Uterus (tissue), 4 donors: ENCODE measurements around the gene FUNDC1. TPM values are rescaled to one million over a fixed set of nuclear protein-coding genes. Genes with fewer than 3 reads are reported as not detected.
"Not testable (repeated sequence)": the region's sequence is repeated elsewhere in the genome, so short reads cannot be mapped to it uniquely, and the experiment has no call there.

ENCODE experiments used
- DNase-seq, 2 donors: peaks; one replicate each; pipeline ENCODE4 v3.0.0-alpha.2; 2019 to 2020
- H3K27ac ChIP-seq, 2 donors: fragments of 200-600 bp; sonication (generic); 1 replicate in 1 of 2; 2 replicates in 1 of 2; pipeline ENCODE4 v1.5.1; 2016 to 2018
- H3K27me3 ChIP-seq, 2 donors: fragments of 200-600 bp; sonication (generic); one replicate each; pipeline ENCODE4 v1.5.1; 2018 to 2019; ENCODE audit warnings: control low read depth in 1 of 2
- H3K36me3 ChIP-seq, 2 donors: fragments of 200-600 bp; sonication (generic); one replicate each; pipeline ENCODE4 v1.5.1; 2019; ENCODE audit warnings: control low read depth in 1 of 2
- H3K4me1 ChIP-seq, 2 donors: fragments of 200-600 bp; sonication (generic); one replicate each; pipeline ENCODE4 v1.5.1; 2018 to 2019; ENCODE audit warnings: control low read depth in 1 of 2
- H3K4me3 ChIP-seq, 2 donors: fragments of 200-600 bp; sonication (generic); 1 replicate in 1 of 2; 2 replicates in 1 of 2; pipeline ENCODE4 v1.5.1; 2018 to 2019; ENCODE audit warnings: mild to moderate bottlenecking in 1 of 2
- H3K9me3 ChIP-seq, 2 donors: fragments of 200-600 bp; sonication (generic); one replicate each; pipeline ENCODE4 v1.5.1; 2019; ENCODE audit warnings: control low read depth in 1 of 2
- CTCF ChIP-seq, 4 experiments: fragments of 200-600 bp in 2 of 4; fragments of 450-650 bp in 2 of 4; sonication (generic) in 2 of 4; IDR thresholded peaks; one replicate each; pipeline ENCODE4 v1.5.1; 2016 to 2019; ENCODE audit warnings: antibody characterized with exemption in 4 of 4, mild to moderate bottlenecking in 2 of 4, moderate library complexity in 1 of 4
- POLR2A ChIP-seq, 2 donors: fragments of 450-650 bp; IDR thresholded peaks; one replicate each; pipeline ENCODE4 v1.6.1; 2016; ENCODE audit warnings: antibody characterized with exemption in 2 of 2, mild to moderate bottlenecking in 1 of 2, moderate library complexity in 1 of 2
- intact Hi-C: fragments of 100-400 bp; cut with DNase I; formaldehyde crosslinking; loops from one replicate; pipeline ENCODE4 v1.15.1; 2023; ENCODE audit warnings: low total_unique reads
- total RNA-seq, 4 donors: library from RNA; depleted of rRNA in 3 of 4; stranded (reverse); fragments of >200 nt in 3 of 4; gene quantifications; one replicate each; pipeline versions ENCODE4 v1.1.0 to v1.2.4, GENCODE V29; 2014 to 2023
- donor health status: DM: yes; HTN: yes; CAD: no.

FUNDC1 gene
- total RNA-seq, 4 donors from 2014 or later: 4.9 to 13.2 (median 8.8) TPM

DNA sequence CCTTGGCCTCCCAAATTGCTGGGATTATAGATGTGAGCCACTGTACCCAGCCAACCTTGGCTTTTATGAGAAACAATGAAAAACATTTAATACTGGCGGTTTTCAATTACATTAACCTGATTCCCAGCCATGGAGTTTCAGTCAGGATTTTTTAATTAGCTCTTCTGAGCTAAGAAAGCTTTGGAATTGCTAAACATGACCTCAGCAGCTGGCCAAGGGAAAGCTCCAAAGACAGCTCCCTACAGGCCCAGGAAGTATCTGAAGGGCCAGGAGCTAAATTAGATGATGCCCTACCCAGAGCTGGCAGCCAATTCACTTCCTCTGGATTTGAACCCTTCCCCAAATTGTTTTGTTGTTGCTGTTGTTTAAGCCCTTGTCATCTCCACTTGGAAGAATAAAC is 26.5 kb upstream of the FUNDC1 start:
- Histone ChIP-seq H3K4me1 (no peaks in the 10 kb centered on the region), H3K4me3 (no peak overlapping the region), H3K27ac (no peak overlapping the region), H3K9me3 (peaks cover 0 to 4% of the 10 kb centered on the region in 2 donors), H3K27me3 (no peaks in the 10 kb centered on the region), H3K36me3 (no peaks in the 10 kb centered on the region)
- no peak for DNase-seq
- intact Hi-C loops: no loop called here
- no peak for TF ChIP-seq CTCF (IDR thresholded peaks at IDR 0.05)
- TF ChIP-seq POLR2A (IDR thresholded peaks at IDR 0.05): no peak

GRCh38 chrX:44568196-44568595 is 25.5 kb upstream of the FUNDC1 start:
- DNase-seq: no peak
- H3K27ac ChIP-seq: no peak overlapping the region
- H3K9me3 ChIP-seq: peaks cover 0 to 4% of the 10 kb centered on the region in 2 donors
- H3K4me1 ChIP-seq: no peaks in the 10 kb centered on the region
- TF ChIP-seq CTCF (IDR thresholded peaks at IDR 0.05) (no peak), POLR2A (IDR thresholded peaks at IDR 0.05) (no peak)
- intact Hi-C loops: no loop called here
- H3K36me3 ChIP-seq: no peaks in the 10 kb centered on the region
- no peaks in the 10 kb centered on the region for H3K27me3 ChIP-seq
- H3K4me3 ChIP-seq: no peak overlapping the region

DNA sequence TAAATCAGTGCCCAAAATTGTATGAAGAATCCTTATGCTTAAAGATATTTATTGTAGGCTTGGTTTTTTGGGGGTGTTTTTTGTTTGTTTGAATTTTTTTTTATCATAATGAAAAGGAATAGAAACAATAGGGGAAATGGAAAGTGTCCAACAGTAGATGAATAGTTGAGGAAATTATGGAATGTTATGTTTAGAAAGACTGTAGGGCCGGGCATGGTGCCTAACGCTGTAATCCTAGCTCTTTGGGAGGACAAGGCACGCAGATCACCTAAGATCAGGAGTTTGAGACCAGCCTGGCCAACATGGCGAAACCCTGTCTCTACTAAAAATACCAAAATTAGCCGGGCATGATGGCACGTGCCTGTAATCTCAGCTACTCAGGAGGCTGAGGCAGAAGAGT is 19.2 kb upstream of the FUNDC1 start:
- H3K9me3 ChIP-seq, DNase-seq, H3K4me1 ChIP-seq, H3K36me3 ChIP-seq, H3K27ac ChIP-seq, H3K4me3 ChIP-seq, H3K27me3 ChIP-seq, intact Hi-C loops: not testable (repeated sequence)

DNA sequence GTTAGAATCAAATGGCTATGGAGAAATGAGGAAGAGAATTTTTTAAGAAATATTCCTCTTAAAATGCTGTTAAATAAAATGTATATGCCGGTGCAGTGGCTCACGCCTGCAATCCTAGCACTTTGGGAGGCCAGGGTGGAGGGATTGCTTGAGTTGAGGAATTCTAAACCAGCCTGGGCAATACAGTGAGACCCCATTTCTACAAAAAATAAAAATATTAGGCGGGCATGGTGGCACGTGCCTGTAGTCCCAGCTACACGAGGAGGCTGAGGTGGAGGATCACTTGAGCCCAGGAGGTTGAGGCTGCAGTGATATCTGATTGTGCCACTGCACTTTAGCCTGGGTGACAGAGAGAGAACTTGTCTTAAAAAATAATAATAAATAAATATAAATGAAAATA is 7.9 kb upstream of the FUNDC1 start:
- DNase-seq: no peak
- intact Hi-C loops: no loop called here

DNA sequence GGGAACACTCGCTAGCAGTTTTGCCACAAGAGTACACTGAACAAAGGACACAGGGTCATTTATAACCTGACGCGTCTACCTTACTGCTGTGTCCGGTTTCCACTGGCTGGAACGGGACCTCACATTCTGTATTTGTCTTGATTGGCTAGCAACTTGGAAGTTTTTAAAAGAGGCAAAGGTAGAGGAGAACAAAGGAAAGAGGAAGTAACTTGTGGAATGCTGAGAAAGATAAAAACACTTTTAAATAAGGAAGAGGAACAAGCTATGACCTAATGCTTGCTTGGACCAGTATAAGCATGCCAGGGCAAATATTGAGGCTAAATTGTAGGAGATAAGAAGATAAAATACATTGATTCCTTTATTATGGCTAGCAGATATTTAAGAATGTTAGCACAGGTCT is 2.8 kb upstream of the FUNDC1 start:
- H3K4me3 ChIP-seq, DNase-seq, H3K36me3 ChIP-seq, H3K27ac ChIP-seq, H3K4me1 ChIP-seq, H3K27me3 ChIP-seq, intact Hi-C loops, H3K9me3 ChIP-seq: not testable (repeated sequence)

More for the DNA sequence above, 7.9 kb upstream of the FUNDC1 start:
- no peaks in the 10 kb centered on the region for H3K27me3 ChIP-seq
- H3K27ac ChIP-seq: no peak overlapping the region
- no peaks in the 10 kb centered on the region for H3K36me3 ChIP-seq
- no peak for TF ChIP-seq CTCF (IDR thresholded peaks at IDR 0.05)
- no peak for TF ChIP-seq POLR2A (IDR thresholded peaks at IDR 0.05)
- H3K4me3 ChIP-seq: no peak overlapping the region
- H3K9me3 ChIP-seq: no peaks in the 10 kb centered on the region
- H3K4me1 ChIP-seq: no peaks in the 10 kb centered on the region

- TF ChIP-seq CTCF (IDR thresholded peaks at IDR 0.05) (no peak), POLR2A (IDR thresholded peaks at IDR 0.05) (no peak)
- no peaks in the 10 kb centered on the region for H3K36me3 ChIP-seq
- no peak overlapping the region for H3K4me3 ChIP-seq
- H3K4me1 ChIP-seq: no peaks in the 10 kb centered on the region
- no peaks in the 10 kb centered on the region for H3K27me3 ChIP-seq
- intact Hi-C loops: no loop called here
- no peak for DNase-seq
- no peak overlapping the region for H3K27ac ChIP-seq
- no peaks in the 10 kb centered on the region for H3K9me3 ChIP-seq
Measured at GRCh38 chrX:44544036-44544435, 1.4 kb upstream of the FUNDC1 start.
